Endothelial cell of umbilical vein (primary cell): Measurements from ENCODE around the gene HLA-DMA. TPM values are rescaled to one million over a fixed set of nuclear protein-coding genes. Genes with fewer than 3 reads are reported as not detected.

Experiments used
- BruUV-seq: library from RNA; stranded (reverse); fragments of 400-500 nt; replicated peaks from 2 replicates; lab custom pipeline; 2021; lab: Mats Ljungman, UMichigan
- CTCF ChIA-PET: fragments of 300-600, 350-600 bp; sonication (Branson Sonifier 250); formaldehyde crosslinking; loops from one replicate; lab custom pipeline; 2021; ENCODE audit warnings: antibody characterized with exemption, inconsistent platforms; lab: Charles Lee
- POLR2A ChIA-PET: fragments of 300-600, 350-600 bp; sonication (Branson Sonifier 250); formaldehyde crosslinking; loops from one replicate; lab custom pipeline; 2021; ENCODE audit warnings: antibody characterized with exemption, inconsistent platforms; lab: Charles Lee
- DNase-seq: peaks from one replicate; pipeline ENCODE4 v3.0.0-alpha.2; 2011; ENCODE audit warnings: low read depth, low spot score
- FAIRE-seq: peaks from 2 replicates; lab custom pipeline; 2011; peaks lifted over from hg19 to GRCh38; lab: Jason Lieb, UNC
- H2AFZ ChIP-seq: 2 replicates; pipeline ENCODE4 v1.6.0; 2012; ENCODE audit warnings: low read depth, low read length, control low read depth, inconsistent platforms
- H3K27ac ChIP-seq: 2 replicates; pipeline ENCODE4 v1.5.1; 2011; ENCODE audit warnings: low read depth, mild to moderate bottlenecking, control low read depth, low read length, moderate library complexity; ENCODE audit not compliant: insufficient read depth
- H3K27me3 ChIP-seq, 2 experiments: 2 replicates each; pipeline versions ENCODE4 v1.6.0 to v1.6.1; 2011; ENCODE audit warnings: low read length in 2 of 2, mixed read lengths in 1 of 2; ENCODE audit not compliant: control insufficient read depth in 2 of 2, insufficient read depth in 2 of 2
- H3K36me3 ChIP-seq, 2 experiments: 2 replicates in 1 of 2; 3 replicates in 1 of 2; pipeline ENCODE4 v1.5.1; 2011; ENCODE audit warnings: low read length in 2 of 2, mild to moderate bottlenecking in 1 of 2, moderate library complexity in 1 of 2; ENCODE audit not compliant: control insufficient read depth in 2 of 2, insufficient read depth in 2 of 2; ENCODE audit errors: extremely low read depth in 1 of 2
- H3K4me1 ChIP-seq: 3 replicates; pipeline ENCODE4 v1.5.1; 2011; ENCODE audit warnings: mild to moderate bottlenecking, low read length; ENCODE audit not compliant: control insufficient read depth, insufficient read depth; ENCODE audit errors: extremely low read depth
- H3K4me2 ChIP-seq: 2 replicates; pipeline ENCODE4 v1.6.1; 2011; ENCODE audit warnings: low read length, control low read depth, mixed read lengths; ENCODE audit not compliant: insufficient read depth
- H3K4me3 ChIP-seq, 3 experiments: fragments of 200-600 bp in 1 of 3; sonication (generic), shearing (Covaris generic) in 1 of 3; replicated peaks in 1 of 3; 2 replicates each; pipeline ENCODE4 v1.5.1; 2011 to 2016; ENCODE audit warnings: control low read depth in 3 of 3, low read length in 3 of 3, mild to moderate bottlenecking in 2 of 3, inconsistent platforms in 1 of 3, low read depth in 1 of 3, moderate library complexity in 1 of 3; ENCODE audit not compliant: insufficient read depth in 1 of 3
- H3K79me2 ChIP-seq: 2 replicates; pipeline ENCODE4 v1.6.0; 2012; ENCODE audit warnings: low read length, inconsistent platforms; ENCODE audit not compliant: control insufficient read depth, insufficient read depth
- H3K9ac ChIP-seq: replicated peaks from 2 replicates; pipeline ENCODE3; 2011; ENCODE audit warnings: low read length, control low read depth; ENCODE audit not compliant: insufficient read depth; ENCODE audit errors: extremely low read depth
- H3K9me1 ChIP-seq: replicated peaks from 3 replicates; pipeline ENCODE4 v1.6.0; 2011; ENCODE audit warnings: mild to moderate bottlenecking, low read length; ENCODE audit not compliant: control insufficient read depth, insufficient read depth; ENCODE audit errors: extremely low read depth
- H3K9me3 ChIP-seq: replicated peaks from 2 replicates; pipeline ENCODE4 v1.5.1; 2012; ENCODE audit warnings: low read length, inconsistent platforms; ENCODE audit not compliant: control insufficient read depth, insufficient read depth
- H4K20me1 ChIP-seq: replicated peaks from 2 replicates; pipeline ENCODE3; 2011; ENCODE audit warnings: mild to moderate bottlenecking, low read length; ENCODE audit not compliant: control insufficient read depth, insufficient read depth; ENCODE audit errors: extremely low read depth
- CTCF ChIP-seq, 2 donors: IDR thresholded peaks; 1 replicate in 1 of 2; 2 replicates in 1 of 2; pipeline ENCODE4 v1.5.1; 2011; ENCODE audit warnings: low read length in 2 of 2, mild to moderate bottlenecking in 2 of 2, moderate library complexity in 2 of 2, control low read depth in 1 of 2, inconsistent platforms in 1 of 2, low read depth in 1 of 2; ENCODE audit not compliant: insufficient read depth in 1 of 2; ENCODE audit errors: extremely low read depth in 1 of 2
- EZH2 ChIP-seq: IDR thresholded peaks from 2 replicates; pipeline ENCODE4 v1.6.1; 2012; ENCODE audit warnings: borderline replicate concordance, low read depth, mild to moderate bottlenecking, moderate library complexity, low read length, inconsistent platforms; ENCODE audit not compliant: severe bottlenecking
- FOS ChIP-seq: IDR thresholded peaks from 2 replicates; pipeline ENCODE4 v1.6.1; 2011; ENCODE audit warnings: mild to moderate bottlenecking, low read length, moderate library complexity, borderline replicate concordance; ENCODE audit not compliant: insufficient read depth
- GATA2 ChIP-seq: IDR thresholded peaks from 2 replicates; pipeline ENCODE4 v1.7.0; 2011; ENCODE audit warnings: low read depth, mild to moderate bottlenecking, moderate library complexity, mixed read lengths, low read length; ENCODE audit not compliant: insufficient read length, insufficient read depth
- JUN ChIP-seq: IDR thresholded peaks from 2 replicates; pipeline ENCODE4 v1.6.1; 2011; ENCODE audit warnings: borderline replicate concordance, low read depth; ENCODE audit not compliant: insufficient read length, insufficient read depth
- MAX ChIP-seq: IDR thresholded peaks from 2 replicates; pipeline ENCODE4 v1.6.1; 2011; ENCODE audit not compliant: insufficient read depth, insufficient read length
- MYC ChIP-seq: IDR thresholded peaks from one replicate; pipeline ENCODE4 v1.6.1; 2011; ENCODE audit warnings: mild to moderate bottlenecking, low read depth, low read length
- POLR2A ChIP-seq: IDR thresholded peaks from 2 replicates; pipeline ENCODE4 v1.6.1; 2012; ENCODE audit warnings: low read depth, mild to moderate bottlenecking, control low read depth, low read length
- POLR2AphosphoS5 ChIP-seq: IDR thresholded peaks from 2 replicates; pipeline ENCODE4 v1.6.1; 2012; ENCODE audit warnings: low read depth, mild to moderate bottlenecking, control low read depth, low read length, moderate library complexity; ENCODE audit not compliant: insufficient read depth
- dilution Hi-C: fragments of 300-500 bp; cut with MboI; formaldehyde crosslinking; loops from one replicate; pipeline ENCODE4 v1.15.0; 2019; ENCODE audit warnings: low sequenced_read_pairs; ENCODE audit not compliant: extremely low pct_ligation_motif_present
- intact Hi-C: fragments of 100-400 bp; cut with micrococcal nuclease; formaldehyde crosslinking; loops from one replicate; pipeline ENCODE4 v1.10.0; 2022
- polyA plus RNA-seq, 4 experiments: library from polyadenylated mRNA; depleted of rRNA in 3 of 4; stranded (reverse) in 3 of 4; unstranded in 1 of 4; fragments of >200 nt; gene quantifications; 2 replicates each; pipeline versions ENCODE4 v1.2.1 to v1.2.3, GENCODE V29; 2011 to 2012; ENCODE audit warnings: missing spikeins in 1 of 4
- total RNA-seq: library from RNA; stranded (reverse); gene quantifications from 2 replicates; pipeline ENCODE4 v1.2.3, GENCODE V29; 2021

The HLA-DMA gene
- total and polyA plus RNA-seq, 2 donors (not counting 3 experiments of a cell fraction or from before 2014, with no cell fraction given) = 1.2 to 7.7 TPM

- intact Hi-C loops = no loop called here
- H3K36me3 ChIP-seq = no peaks in the 10 kb centered on the region
- no peak for TF ChIP-seq MYC
- TF ChIP-seq EZH2 = no peak
- no peak for TF ChIP-seq FOS
- TF ChIP-seq CTCF (IDR thresholded peaks at IDR 0.05; ENCODE audit: extremely low read depth in 1 of 2, insufficient read depth in 1 of 2, low read depth in 1 of 2, low read length in 2 of 2) = no peak
- no peak for TF ChIP-seq JUN
- no peak for TF ChIP-seq GATA2
- TF ChIP-seq POLR2A = no peak
- no peak for TF ChIP-seq MAX
- TF ChIP-seq POLR2AphosphoS5 = no peak
- H3K27ac ChIP-seq = no peak overlapping the region
- no peak overlapping the region for H3K9ac ChIP-seq
- H3K79me2 ChIP-seq = no peaks in the 10 kb centered on the region
- no peaks in the 10 kb centered on the region for H3K9me3 ChIP-seq
- CTCF ChIA-PET = interaction anchor here (0.7 to 1.2 kb wide), 4 partner anchors 15 to 76 kb away, joined by 3 to 4 read pairs (median 4); no protein-coding TSS in a partner anchor
- H3K9me1 ChIP-seq = no peaks in the 10 kb centered on the region
- dilution Hi-C loops = no loop called here
- H3K27me3 ChIP-seq = peaks cover 3 to 8% of the 10 kb centered on the region in 2 experiments
- no peak overlapping the region for H3K4me2 ChIP-seq
- no peaks in the 10 kb centered on the region for H4K20me1 ChIP-seq
- POLR2A ChIA-PET = no interaction called here
- H3K4me3 ChIP-seq = no peak overlapping the region
- no peak overlapping the region for H2AFZ ChIP-seq
- H3K4me1 ChIP-seq = no peaks in the 10 kb centered on the region
- no TSS peak for BruUV-seq
- no peak for DNase-seq
- FAIRE-seq = no peak
Measured at GRCh38 chr6:32908897-32909296, 44.0 kb downstream of the HLA-DMA start.
